GM23338 (cell line): ENCODE data around the gene ARID4B. TPM values are rescaled to one million over a fixed set of nuclear protein-coding genes. Genes with fewer than 3 reads are reported as not detected.

ENCODE experiments used
- ATAC-seq: fragments of 200-7000 bp; cut with Tn5 transposase; 3 replicates; pipeline ENCODE4 v1.9.1; 2020
- DNase-seq: peaks from one replicate; pipeline ENCODE4 v3.0.0-alpha.2; 2015; ENCODE audit warnings: low spot score
- H2AFZ ChIP-seq: fragments of 200-600 bp; sonication (generic); 2 replicates; pipeline ENCODE4 v1.8.0; 2016; ENCODE audit warnings: antibody characterized with exemption, mild to moderate bottlenecking, moderate library complexity
- H3F3A ChIP-seq: fragments of 200-600 bp; sonication (generic); replicated peaks from 2 replicates; pipeline ENCODE4 v1.8.0; 2017; ENCODE audit warnings: antibody characterized with exemption, mixed run types, low read depth
- H3K27ac ChIP-seq: fragments of 200-600 bp; sonication (generic); 2 replicates; pipeline ENCODE4 v1.6.1; 2016; ENCODE audit warnings: low read depth
- H3K27me3 ChIP-seq: fragments of 200-600 bp; sonication (generic); 2 replicates; pipeline ENCODE4 v1.8.0; 2016; ENCODE audit warnings: mild to moderate bottlenecking, mixed run types, moderate library complexity; ENCODE audit not compliant: insufficient read depth
- H3K36me3 ChIP-seq: fragments of 200-600 bp; sonication (generic); 2 replicates; pipeline ENCODE4 v1.8.0; 2016; ENCODE audit warnings: mild to moderate bottlenecking; ENCODE audit not compliant: insufficient read depth
- H3K4me1 ChIP-seq: fragments of 200-600 bp; sonication (generic); 2 replicates; pipeline ENCODE4 v1.8.0; 2016; ENCODE audit warnings: mild to moderate bottlenecking, moderate library complexity; ENCODE audit not compliant: insufficient read depth
- H3K4me2 ChIP-seq: fragments of 200-600 bp; sonication (generic); 2 replicates; pipeline ENCODE4 v1.7.1; 2017; ENCODE audit warnings: mixed run types
- H3K4me3 ChIP-seq: fragments of 200-600 bp; sonication (generic); 2 replicates; pipeline ENCODE4 v1.6.1; 2016; ENCODE audit warnings: mixed run types
- H3K79me2 ChIP-seq: fragments of 200-600 bp; sonication (generic); replicated peaks from 2 replicates; pipeline ENCODE4 v1.8.0; 2017; ENCODE audit warnings: mild to moderate bottlenecking; ENCODE audit not compliant: insufficient read depth
- H3K9me2 ChIP-seq: fragments of 200-600 bp; sonication (generic); 2 replicates; pipeline ENCODE4 v1.8.0; 2017; ENCODE audit not compliant: insufficient read depth
- H4K20me1 ChIP-seq: fragments of 200-600 bp; sonication (generic); replicated peaks from 2 replicates; pipeline ENCODE4 v1.8.0; 2017; ENCODE audit warnings: mild to moderate bottlenecking; ENCODE audit not compliant: insufficient read depth
- H3K27ac Mint-ChIP-seq: 2 replicates; pipeline ENCODE4 v1.8.0; 2020; ENCODE audit warnings: inconsistent platforms, mild to moderate bottlenecking, moderate library complexity, mixed read lengths
- H3K27me3 Mint-ChIP-seq: 3 replicates; pipeline ENCODE4 v1.8.0; 2022; ENCODE audit warnings: low read depth, mild to moderate bottlenecking, moderate library complexity, mixed read lengths, inconsistent platforms; ENCODE audit not compliant: insufficient read depth, poor library complexity
- H3K36me3 Mint-ChIP-seq: 3 replicates; pipeline ENCODE4 v1.8.0; 2021; ENCODE audit warnings: low read depth, mild to moderate bottlenecking, inconsistent platforms, moderate library complexity, mixed read lengths
- H3K4me1 Mint-ChIP-seq: 3 replicates; pipeline ENCODE4 v1.8.0; 2020; ENCODE audit warnings: mild to moderate bottlenecking, inconsistent platforms, mixed read lengths
- H3K4me3 Mint-ChIP-seq: 3 replicates; pipeline ENCODE4 v1.8.0; 2021; ENCODE audit warnings: moderate library complexity, mild to moderate bottlenecking, inconsistent platforms, mixed read lengths
- H3K9me3 Mint-ChIP-seq: 3 replicates; pipeline ENCODE4 v1.8.0; 2020; ENCODE audit warnings: moderate library complexity, mild to moderate bottlenecking, inconsistent platforms, mixed read lengths
- CREB1 ChIP-seq: fragments of 250-450 bp; sonication (Bioruptor Pico); IDR thresholded peaks from 2 replicates; pipeline ENCODE4 v1.5.0; 2020; ENCODE audit warnings: low read depth, mild to moderate bottlenecking, moderate library complexity
- ETS1 ChIP-seq: IDR thresholded peaks from 2 replicates; pipeline ENCODE4 v1.6.1; 2016; ENCODE audit warnings: antibody characterized with exemption
- EZH2 ChIP-seq: fragments of 200-600 bp; sonication (generic); IDR thresholded peaks from one replicate; pipeline ENCODE4 v1.8.0; 2017; ENCODE audit warnings: antibody characterized with exemption, mild to moderate bottlenecking, low read depth; ENCODE audit not compliant: unreplicated experiment
- EZH2phosphoT487 ChIP-seq: fragments of 200-600 bp; sonication (generic); IDR thresholded peaks from one replicate; pipeline ENCODE4 v1.8.1; 2018; ENCODE audit warnings: antibody characterized with exemption; ENCODE audit not compliant: unreplicated experiment
- JUNB ChIP-seq: IDR thresholded peaks from one replicate; pipeline ENCODE4 v1.6.1; 2016; ENCODE audit warnings: antibody characterized with exemption; ENCODE audit not compliant: unreplicated experiment
- NANOG ChIP-seq: IDR thresholded peaks from 2 replicates; pipeline ENCODE4 v1.6.1; 2016; ENCODE audit warnings: antibody characterized with exemption, borderline replicate concordance
- POLR2AphosphoS5 ChIP-seq: IDR thresholded peaks from 2 replicates; pipeline ENCODE4 v1.6.1; 2016; ENCODE audit warnings: antibody characterized with exemption, low read depth
- REST ChIP-seq: IDR thresholded peaks from one replicate; pipeline ENCODE4 v1.6.1; 2018; ENCODE audit warnings: antibody characterized with exemption; ENCODE audit not compliant: unreplicated experiment
- STAT1 ChIP-seq: IDR thresholded peaks from one replicate; pipeline ENCODE4 v1.6.1; 2016; ENCODE audit warnings: antibody characterized with exemption; ENCODE audit not compliant: unreplicated experiment
- ZNF114 ChIP-seq: fragments of 250-450 bp; sonication (Bioruptor Pico); IDR thresholded peaks from 2 replicates; pipeline ENCODE4 v1.5.0; 2020; ENCODE audit warnings: mild to moderate bottlenecking, moderate library complexity
- ZNF331 ChIP-seq: fragments of 250-450 bp; sonication (Bioruptor Pico); IDR thresholded peaks from 2 replicates; pipeline ENCODE4 v1.5.0; 2020; ENCODE audit warnings: low read depth, mild to moderate bottlenecking, moderate library complexity
- polyA plus RNA-seq: library from polyadenylated mRNA; unstranded; fragments of >200 nt; fragmentation: Nextera tagmentation; extraction: Ambion mirVana; gene quantifications from 2 replicates; pipeline ENCODE4 v1.2.1, GENCODE V29; 2016
- total RNA-seq: library from RNA; depleted of rRNA; stranded (reverse); fragments of >200 nt; shearing (Covaris generic); gene quantifications from 2 replicates; pipeline ENCODE4 v1.2.3, GENCODE V29; 2014
- TF ChIP-seq, protein P1 (sequence below), 2 experiments: fragments of 200-600 bp in 1 of 2; sonication (generic) in 1 of 2; conservative IDR thresholded peaks; 2 replicates each; pipeline versions ENCODE4 v1.5.1 to v1.6.1; 2016 to 2017; ENCODE audit warnings: antibody characterized with exemption in 2 of 2, low read depth in 2 of 2, mild to moderate bottlenecking in 2 of 2, moderate library complexity in 1 of 2
- TF ChIP-seq, protein P2 (sequence below): fragments of 250-450 bp; sonication (Bioruptor Pico); IDR thresholded peaks from 2 replicates; pipeline ENCODE4 v1.5.0; 2020; ENCODE audit warnings: mild to moderate bottlenecking, moderate library complexity

Gene ARID4B
- total and polyA plus RNA-seq, 2 experiments from 2014 or later = 25.1 to 59.8 TPM

DNA sequence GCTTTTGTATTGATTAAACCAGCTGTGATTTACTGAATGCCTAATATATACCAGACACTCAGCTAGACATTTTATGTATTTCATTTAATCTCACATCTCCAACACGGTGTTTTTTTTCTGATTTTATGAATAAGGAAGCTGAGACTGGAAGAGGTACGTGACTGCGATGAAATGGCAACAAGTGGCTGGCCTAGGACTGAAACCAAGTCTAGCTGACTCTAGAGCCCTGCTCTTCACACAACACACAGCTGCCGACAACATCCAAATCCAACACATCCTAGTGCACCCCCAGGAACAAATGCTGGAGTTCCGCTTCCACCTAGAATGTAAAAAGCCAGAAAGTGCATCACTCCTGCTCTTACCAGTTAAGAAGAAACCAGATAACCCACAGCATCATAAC lies 188.7 kb downstream of the ARID4B start:
- Mint-ChIP-seq H3K27ac (no peak overlapping the region), H3K36me3 (peaks cover 91% of the 10 kb centered on the region), H3K27me3 (peaks cover 5% of the 10 kb centered on the region), H3K9me3 (no peaks in the 10 kb centered on the region; the same call in 2 of the 3 replicates), H3K4me3 (no peak overlapping the region), H3K4me1 (no peaks in the 10 kb centered on the region)
- ATAC-seq (no peak), DNase-seq (no peak)
- H3K27me3 ChIP-seq = no peaks in the 10 kb centered on the region
- no peak overlapping the region for H3K4me2 ChIP-seq
- peaks cover 48% of the 10 kb centered on the region for H3K36me3 ChIP-seq
- H3K79me2 ChIP-seq = peaks cover 38% of the 10 kb centered on the region
- H3K9me2 ChIP-seq = no peaks in the 10 kb centered on the region
- H3K4me3 ChIP-seq = no peak overlapping the region
- no peak overlapping the region for H2AFZ ChIP-seq
- no peaks in the 10 kb centered on the region for H3F3A ChIP-seq
- no peak for TF ChIP-seq NANOG
- no peak for TF ChIP-seq STAT1
- TF ChIP-seq REST = no peak
- no peak for TF ChIP-seq EZH2phosphoT487
- TF ChIP-seq POLR2AphosphoS5 = no peak
- TF ChIP-seq ZNF331 (CRISPR knock-in tag) = no peak
- no peak for TF ChIP-seq EZH2
- no peak for TF ChIP-seq JUNB
- no peak for TF ChIP-seq ZNF114 (CRISPR knock-in tag)
- TF ChIP-seq CREB1 (CRISPR knock-in tag) = no peak
- no peak for TF ChIP-seq ETS1
- TF ChIP-seq, protein P1, sequence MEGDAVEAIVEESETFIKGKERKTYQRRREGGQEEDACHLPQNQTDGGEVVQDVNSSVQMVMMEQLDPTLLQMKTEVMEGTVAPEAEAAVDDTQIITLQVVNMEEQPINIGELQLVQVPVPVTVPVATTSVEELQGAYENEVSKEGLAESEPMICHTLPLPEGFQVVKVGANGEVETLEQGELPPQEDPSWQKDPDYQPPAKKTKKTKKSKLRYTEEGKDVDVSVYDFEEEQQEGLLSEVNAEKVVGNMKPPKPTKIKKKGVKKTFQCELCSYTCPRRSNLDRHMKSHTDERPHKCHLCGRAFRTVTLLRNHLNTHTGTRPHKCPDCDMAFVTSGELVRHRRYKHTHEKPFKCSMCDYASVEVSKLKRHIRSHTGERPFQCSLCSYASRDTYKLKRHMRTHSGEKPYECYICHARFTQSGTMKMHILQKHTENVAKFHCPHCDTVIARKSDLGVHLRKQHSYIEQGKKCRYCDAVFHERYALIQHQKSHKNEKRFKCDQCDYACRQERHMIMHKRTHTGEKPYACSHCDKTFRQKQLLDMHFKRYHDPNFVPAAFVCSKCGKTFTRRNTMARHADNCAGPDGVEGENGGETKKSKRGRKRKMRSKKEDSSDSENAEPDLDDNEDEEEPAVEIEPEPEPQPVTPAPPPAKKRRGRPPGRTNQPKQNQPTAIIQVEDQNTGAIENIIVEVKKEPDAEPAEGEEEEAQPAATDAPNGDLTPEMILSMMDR (conservative IDR thresholded peaks at IDR 0.05; ENCODE audit: low read depth in 2 of 2) = no peak
- TF ChIP-seq, protein P2, sequence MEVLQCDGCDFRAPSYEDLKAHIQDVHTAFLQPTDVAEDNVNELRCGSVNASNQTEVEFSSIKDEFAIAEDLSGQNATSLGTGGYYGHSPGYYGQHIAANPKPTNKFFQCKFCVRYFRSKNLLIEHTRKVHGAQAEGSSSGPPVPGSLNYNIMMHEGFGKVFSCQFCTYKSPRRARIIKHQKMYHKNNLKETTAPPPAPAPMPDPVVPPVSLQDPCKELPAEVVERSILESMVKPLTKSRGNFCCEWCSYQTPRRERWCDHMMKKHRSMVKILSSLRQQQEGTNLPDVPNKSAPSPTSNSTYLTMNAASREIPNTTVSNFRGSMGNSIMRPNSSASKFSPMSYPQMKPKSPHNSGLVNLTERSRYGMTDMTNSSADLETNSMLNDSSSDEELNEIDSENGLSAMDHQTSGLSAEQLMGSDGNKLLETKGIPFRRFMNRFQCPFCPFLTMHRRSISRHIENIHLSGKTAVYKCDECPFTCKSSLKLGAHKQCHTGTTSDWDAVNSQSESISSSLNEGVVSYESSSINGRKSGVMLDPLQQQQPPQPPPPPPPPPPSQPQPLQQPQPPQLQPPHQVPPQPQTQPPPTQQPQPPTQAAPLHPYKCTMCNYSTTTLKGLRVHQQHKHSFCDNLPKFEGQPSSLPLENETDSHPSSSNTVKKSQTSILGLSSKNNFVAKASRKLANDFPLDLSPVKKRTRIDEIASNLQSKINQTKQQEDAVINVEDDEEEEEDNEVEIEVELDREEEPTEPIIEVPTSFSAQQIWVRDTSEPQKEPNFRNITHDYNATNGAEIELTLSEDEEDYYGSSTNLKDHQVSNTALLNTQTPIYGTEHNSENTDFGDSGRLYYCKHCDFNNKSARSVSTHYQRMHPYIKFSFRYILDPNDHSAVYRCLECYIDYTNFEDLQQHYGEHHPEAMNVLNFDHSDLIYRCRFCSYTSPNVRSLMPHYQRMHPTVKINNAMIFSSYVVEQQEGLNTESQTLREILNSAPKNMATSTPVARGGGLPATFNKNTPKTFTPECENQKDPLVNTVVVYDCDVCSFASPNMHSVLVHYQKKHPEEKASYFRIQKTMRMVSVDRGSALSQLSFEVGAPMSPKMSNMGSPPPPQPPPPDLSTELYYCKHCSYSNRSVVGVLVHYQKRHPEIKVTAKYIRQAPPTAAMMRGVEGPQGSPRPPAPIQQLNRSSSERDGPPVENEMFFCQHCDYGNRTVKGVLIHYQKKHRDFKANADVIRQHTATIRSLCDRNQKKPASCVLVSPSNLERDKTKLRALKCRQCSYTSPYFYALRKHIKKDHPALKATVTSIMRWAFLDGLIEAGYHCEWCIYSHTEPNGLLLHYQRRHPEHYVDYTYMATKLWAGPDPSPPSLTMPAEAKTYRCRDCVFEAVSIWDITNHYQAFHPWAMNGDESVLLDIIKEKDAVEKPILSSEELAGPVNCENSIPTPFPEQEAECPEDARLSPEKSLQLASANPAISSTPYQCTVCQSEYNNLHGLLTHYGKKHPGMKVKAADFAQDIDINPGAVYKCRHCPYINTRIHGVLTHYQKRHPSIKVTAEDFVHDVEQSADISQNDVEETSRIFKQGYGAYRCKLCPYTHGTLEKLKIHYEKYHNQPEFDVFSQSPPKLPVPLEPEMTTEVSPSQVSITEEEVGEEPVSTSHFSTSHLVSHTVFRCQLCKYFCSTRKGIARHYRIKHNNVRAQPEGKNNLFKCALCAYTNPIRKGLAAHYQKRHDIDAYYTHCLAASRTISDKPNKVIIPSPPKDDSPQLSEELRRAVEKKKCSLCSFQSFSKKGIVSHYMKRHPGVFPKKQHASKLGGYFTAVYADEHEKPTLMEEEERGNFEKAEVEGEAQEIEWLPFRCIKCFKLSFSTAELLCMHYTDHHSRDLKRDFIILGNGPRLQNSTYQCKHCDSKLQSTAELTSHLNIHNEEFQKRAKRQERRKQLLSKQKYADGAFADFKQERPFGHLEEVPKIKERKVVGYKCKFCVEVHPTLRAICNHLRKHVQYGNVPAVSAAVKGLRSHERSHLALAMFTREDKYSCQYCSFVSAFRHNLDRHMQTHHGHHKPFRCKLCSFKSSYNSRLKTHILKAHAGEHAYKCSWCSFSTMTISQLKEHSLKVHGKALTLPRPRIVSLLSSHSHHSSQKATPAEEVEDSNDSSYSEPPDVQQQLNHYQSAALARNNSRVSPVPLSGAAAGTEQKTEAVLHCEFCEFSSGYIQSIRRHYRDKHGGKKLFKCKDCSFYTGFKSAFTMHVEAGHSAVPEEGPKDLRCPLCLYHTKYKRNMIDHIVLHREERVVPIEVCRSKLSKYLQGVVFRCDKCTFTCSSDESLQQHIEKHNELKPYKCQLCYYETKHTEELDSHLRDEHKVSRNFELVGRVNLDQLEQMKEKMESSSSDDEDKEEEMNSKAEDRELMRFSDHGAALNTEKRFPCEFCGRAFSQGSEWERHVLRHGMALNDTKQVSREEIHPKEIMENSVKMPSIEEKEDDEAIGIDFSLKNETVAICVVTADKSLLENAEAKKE (CRISPR knock-in tag) = no peak
- no peak overlapping the region for H3K27ac ChIP-seq
- H3K4me1 ChIP-seq = no peaks in the 10 kb centered on the region
- H4K20me1 ChIP-seq = 0 out of 2 replicates have a peak, but pooled peaks cover 17% of the 10 kb centered on the region
